Retinal pigment epithelial cell (primary cell): Measurements from ENCODE around the gene TNS2.
A peak's percentile ranks its signal among the peaks of the same experiment; 100 is the strongest.

Source experiments
- DNase-seq: peaks from one replicate; pipeline ENCODE4 v3.0.0-alpha.2; 2010; ENCODE audit warnings: low read depth
- H3K4me3 ChIP-seq: 2 replicates; pipeline ENCODE4 v1.5.1; 2011; ENCODE audit warnings: mild to moderate bottlenecking, low read length, control low read depth, moderate library complexity
- TF ChIP-seq, protein P1 (sequence below): conservative IDR thresholded peaks from 2 replicates; pipeline ENCODE4 v1.5.1; 2011; ENCODE audit warnings: low read depth, low read length, control low read depth, inconsistent platforms

Gene TNS2

DNA sequence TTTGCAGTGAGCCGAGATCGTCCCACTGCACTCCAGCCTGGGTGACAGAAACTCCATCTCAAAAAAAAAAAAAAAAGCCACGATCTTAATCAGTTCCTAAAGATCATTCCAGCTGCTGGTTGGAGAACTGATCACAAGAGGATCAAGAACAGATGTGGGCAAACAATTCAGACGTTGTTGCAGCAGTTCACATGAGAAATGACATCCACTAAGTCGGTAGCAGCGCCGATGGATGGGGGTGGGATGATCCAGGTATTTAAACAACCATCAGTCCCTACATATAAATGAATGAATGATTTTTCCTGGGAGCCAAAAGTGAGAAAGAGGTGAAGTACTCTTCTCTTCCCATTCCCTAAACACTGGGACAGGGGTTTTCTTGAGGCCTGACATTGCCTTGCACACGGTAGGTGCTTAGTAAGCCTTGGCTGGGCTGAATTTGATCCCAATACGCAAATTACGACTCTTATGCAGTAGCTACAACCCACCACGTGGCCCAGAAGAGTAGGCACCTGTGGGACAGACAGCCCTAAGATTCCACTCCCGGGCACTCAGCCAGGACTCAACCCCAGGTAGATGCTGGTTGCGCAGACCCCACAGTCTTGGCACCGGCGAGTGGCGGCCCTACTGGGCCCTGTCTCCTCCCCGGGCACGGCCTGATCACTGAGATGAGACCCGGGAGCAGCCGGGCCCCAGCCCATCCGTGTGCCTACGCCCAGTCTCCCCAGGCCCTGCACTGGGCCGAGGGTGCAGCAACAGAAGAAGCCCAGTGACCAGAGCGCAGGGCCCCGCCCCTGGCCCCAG is 28.8 kb downstream of the TNS2 start:
- peak overlapping the region; percentile 73 for H3K4me3 ChIP-seq
- TF ChIP-seq, protein P1, sequence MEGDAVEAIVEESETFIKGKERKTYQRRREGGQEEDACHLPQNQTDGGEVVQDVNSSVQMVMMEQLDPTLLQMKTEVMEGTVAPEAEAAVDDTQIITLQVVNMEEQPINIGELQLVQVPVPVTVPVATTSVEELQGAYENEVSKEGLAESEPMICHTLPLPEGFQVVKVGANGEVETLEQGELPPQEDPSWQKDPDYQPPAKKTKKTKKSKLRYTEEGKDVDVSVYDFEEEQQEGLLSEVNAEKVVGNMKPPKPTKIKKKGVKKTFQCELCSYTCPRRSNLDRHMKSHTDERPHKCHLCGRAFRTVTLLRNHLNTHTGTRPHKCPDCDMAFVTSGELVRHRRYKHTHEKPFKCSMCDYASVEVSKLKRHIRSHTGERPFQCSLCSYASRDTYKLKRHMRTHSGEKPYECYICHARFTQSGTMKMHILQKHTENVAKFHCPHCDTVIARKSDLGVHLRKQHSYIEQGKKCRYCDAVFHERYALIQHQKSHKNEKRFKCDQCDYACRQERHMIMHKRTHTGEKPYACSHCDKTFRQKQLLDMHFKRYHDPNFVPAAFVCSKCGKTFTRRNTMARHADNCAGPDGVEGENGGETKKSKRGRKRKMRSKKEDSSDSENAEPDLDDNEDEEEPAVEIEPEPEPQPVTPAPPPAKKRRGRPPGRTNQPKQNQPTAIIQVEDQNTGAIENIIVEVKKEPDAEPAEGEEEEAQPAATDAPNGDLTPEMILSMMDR: no peak
- DNase-seq: no peak

DNA sequence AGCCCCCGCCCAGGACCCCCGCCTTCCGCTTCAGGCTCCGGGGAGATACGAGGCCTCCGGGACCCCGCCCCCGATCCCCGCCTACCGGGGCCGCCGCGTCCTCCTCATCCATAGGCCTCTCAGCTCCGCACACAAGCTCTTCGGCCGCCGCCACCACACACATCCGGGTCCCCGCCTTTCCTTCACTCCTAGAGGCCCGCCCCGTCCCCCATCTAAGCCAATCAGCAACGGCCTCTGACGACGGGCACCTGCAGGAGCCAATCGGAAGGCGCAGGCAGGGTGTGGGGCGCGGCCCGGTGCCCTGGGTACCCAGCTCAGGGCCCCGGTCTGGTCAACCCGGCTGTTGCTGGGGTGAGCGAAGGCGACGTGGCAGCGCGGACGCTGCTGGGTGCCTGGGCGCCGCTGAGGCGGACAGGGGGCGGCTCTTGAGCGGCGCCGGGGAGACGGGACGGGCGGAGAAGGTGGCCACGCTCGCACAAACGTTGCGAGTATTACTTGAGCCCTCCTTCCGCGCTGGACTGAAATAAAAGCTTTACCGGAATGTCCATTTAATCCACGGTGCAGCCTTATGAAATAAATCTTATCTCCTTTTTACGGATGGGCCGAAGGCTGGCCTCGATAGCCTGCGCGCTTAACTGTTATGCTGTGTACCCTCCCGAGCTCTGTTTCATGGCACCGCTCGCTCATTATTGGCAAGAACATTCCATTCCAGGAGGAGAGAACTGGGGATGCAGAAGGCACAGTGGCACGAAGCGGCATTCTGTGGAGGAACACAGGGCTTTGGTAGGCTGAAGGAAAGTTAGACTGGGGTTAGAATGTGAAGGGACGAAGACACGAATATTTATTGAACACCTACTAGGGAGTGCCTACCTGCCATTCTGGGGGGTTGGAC is 29.6 kb downstream of the TNS2 start, which contains the start of gene SPRYD3:
TSS of gene SPRYD3 (minus strand) at position 165 of the 892 bp plus-strand sequence. CDS start at position 108, 57 bp downstream.
- DNase-seq: peak; percentile 80
- TF ChIP-seq, protein P1: no peak
- peak within 1 kb of the TSS; percentile 73 for H3K4me3 ChIP-seq

DNA sequence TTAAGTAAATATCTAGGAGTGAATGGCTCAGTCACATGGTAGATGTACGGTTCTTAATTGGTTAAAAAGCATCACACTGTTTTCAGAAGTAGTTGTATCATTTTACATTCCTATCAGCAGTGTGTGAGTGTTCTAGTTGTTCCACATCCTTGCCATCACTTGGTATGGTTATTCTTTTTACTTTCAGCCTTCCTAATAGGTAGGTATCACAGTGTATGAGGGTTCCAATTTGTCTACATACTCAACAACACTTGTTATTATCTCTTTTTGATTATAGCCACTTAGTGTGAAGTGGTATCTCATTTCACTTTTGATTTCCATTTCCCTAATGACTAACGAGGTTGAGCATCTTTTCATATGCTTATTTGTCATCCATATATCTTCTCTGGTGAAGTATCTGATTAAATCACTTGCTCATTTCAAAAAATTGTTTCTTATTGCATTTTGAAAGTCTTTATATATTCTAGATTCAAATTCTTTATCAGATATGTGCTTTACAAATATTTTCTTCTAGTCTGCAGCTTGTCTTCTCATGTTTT is 32.8 kb downstream of the TNS2 start:
- TF ChIP-seq, protein P1: no peak
- no peak for DNase-seq
- no peak overlapping the region for H3K4me3 ChIP-seq

DNA sequence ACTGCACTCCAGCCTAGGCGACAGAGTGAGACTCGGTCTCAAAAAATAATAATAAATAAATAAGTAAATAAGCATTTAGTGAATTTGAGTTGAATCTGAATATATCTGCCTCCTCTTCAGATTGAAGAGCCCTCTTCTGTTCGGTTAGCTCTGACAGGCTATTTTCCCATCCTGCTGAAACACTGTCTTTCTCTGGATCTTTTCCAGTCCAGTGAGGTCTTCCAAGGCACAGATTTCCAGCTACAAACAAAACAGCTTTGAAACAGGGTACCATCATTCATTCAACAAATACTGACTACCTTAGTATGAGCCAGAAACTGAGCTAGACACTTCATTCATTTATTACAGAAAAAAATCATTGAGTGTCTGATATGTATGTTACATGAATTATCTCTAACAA is 36.5 kb downstream of the TNS2 start:
- TF ChIP-seq, protein P1: no peak
- no peak for DNase-seq

DNA sequence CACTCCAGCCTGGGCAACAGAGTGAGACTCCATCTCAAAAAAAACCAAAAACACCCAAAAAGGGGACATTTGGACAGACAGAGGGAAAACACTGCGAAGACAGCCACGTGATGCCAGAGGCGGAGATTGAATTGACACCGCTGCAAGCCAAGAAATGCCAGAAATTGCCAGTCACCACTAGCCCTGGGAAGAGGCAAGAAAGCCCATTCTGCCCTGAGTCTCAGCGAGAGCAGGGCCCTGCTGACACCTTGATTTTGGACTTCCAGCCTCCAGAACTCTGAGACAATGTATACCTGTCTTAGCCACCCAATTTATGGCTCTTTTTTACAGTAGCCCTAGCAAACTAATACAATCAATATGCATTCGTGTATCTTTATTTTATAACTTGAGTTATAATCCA is 40.2 kb downstream of the TNS2 start:
- H3K4me3 ChIP-seq: no peak overlapping the region
- no peak for DNase-seq
- TF ChIP-seq, protein P1: no peak

More for the DNA sequence above, 36.5 kb downstream of the TNS2 start:
- no peak overlapping the region for H3K4me3 ChIP-seq

DNA sequence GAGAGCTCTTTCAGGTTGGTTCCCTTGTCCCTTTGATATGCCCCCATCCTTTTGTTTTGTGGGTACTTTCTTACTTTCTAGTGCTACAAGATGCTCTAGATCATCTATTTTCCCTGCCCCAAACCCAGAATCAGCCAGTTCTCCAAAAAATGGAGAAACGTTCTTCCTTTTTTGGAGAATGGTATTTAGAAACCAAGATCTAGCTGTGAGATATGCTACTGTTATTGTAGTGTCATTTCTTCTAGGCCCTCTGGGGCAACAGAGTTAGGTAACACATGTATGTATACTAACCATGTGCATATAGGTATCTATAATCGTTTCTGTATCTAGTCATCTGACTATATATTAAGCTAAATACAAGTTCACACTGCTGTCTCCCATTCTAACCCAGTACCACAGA is 40.7 kb downstream of the TNS2 start:
- H3K4me3 ChIP-seq: no peak overlapping the region
- no peak for DNase-seq
- TF ChIP-seq, protein P1: no peak
